Endothelial cell of umbilical vein (primary cell): ENCODE data around the gene TTLL13.

Experiments
- CTCF ChIP-seq, 2 donors: IDR thresholded peaks; 1 replicate in 1 of 2; 2 replicates in 1 of 2; pipeline ENCODE4 v1.5.1; 2011; ENCODE audit warnings: low read length in 2 of 2, mild to moderate bottlenecking in 2 of 2, moderate library complexity in 2 of 2, control low read depth in 1 of 2, inconsistent platforms in 1 of 2, low read depth in 1 of 2; ENCODE audit not compliant: insufficient read depth in 1 of 2; ENCODE audit errors: extremely low read depth in 1 of 2
- EZH2 ChIP-seq: IDR thresholded peaks from 2 replicates; pipeline ENCODE4 v1.6.1; 2012; ENCODE audit warnings: borderline replicate concordance, low read depth, mild to moderate bottlenecking, moderate library complexity, low read length, inconsistent platforms; ENCODE audit not compliant: severe bottlenecking
- POLR2A ChIP-seq: IDR thresholded peaks from 2 replicates; pipeline ENCODE4 v1.6.1; 2012; ENCODE audit warnings: low read depth, mild to moderate bottlenecking, control low read depth, low read length
- POLR2AphosphoS5 ChIP-seq: IDR thresholded peaks from 2 replicates; pipeline ENCODE4 v1.6.1; 2012; ENCODE audit warnings: low read depth, mild to moderate bottlenecking, control low read depth, low read length, moderate library complexity; ENCODE audit not compliant: insufficient read depth

GRCh38 chr15:90205886-90206285 lies 43.5 kb upstream of the TTLL13 start:
- TF ChIP-seq CTCF (IDR thresholded peaks at IDR 0.05; ENCODE audit: extremely low read depth in 1 of 2, insufficient read depth in 1 of 2, low read depth in 1 of 2, low read length in 2 of 2) (no peak), POLR2A (no peak), EZH2 (no peak), POLR2AphosphoS5 (no peak)
